ENCODE measurements around the gene CRADD.

Gene CRADD

DNA sequence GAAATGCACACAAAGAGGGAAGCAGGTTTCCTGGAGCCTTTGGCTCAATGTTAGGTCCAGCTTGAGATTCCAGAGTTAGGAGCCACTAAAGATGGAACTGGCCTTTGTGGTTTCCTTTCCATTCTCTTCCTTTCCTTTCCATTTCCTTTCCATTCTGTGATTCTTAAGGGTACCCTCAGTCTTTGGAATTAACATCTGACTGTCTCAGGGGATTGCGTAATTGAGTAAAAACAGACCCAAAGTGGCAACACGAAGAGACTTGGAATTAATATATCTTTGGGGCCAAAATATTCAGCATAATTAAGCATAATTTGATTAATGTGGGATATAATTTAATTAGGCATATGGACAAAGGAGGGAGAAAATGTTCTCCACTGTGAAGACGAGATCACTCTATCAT is 205.6 kb downstream of the CRADD start:
- DNase-seq = no peak

DNA sequence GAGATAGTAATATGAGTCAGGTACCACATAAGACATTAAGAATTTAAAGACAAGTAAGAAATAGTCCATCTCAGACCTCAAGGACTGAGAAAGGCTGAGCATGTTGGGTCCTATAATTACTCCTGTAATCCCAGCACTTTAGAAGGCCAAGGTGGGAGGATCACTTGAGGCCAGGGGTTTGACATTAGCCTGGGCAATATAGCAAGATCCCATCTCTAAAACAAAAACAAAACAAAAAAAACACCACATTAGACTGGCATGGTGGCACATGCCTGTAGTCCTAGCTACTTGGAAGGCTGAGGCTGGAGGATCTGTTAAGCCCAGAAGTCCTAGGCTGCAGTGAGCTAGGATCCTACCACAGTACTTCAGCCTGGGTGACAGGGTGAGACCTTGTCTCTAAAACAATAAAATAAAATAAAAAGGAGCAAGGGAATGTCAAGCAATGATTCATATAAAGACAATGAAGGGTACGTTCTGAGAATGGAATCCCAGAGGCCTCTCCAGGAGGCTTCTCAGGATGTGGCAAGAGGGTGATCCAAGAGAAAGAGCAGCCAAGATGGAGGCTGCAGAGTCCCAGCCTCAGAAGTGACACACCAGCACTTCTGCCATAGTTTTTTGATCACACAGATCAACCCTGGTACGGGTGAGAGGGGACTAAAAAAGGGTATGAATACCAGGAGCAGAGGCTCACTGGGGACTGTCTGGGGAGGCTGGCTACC is 206.4 kb downstream of the CRADD start:
- DNase-seq = peak; percentile 31

DNA sequence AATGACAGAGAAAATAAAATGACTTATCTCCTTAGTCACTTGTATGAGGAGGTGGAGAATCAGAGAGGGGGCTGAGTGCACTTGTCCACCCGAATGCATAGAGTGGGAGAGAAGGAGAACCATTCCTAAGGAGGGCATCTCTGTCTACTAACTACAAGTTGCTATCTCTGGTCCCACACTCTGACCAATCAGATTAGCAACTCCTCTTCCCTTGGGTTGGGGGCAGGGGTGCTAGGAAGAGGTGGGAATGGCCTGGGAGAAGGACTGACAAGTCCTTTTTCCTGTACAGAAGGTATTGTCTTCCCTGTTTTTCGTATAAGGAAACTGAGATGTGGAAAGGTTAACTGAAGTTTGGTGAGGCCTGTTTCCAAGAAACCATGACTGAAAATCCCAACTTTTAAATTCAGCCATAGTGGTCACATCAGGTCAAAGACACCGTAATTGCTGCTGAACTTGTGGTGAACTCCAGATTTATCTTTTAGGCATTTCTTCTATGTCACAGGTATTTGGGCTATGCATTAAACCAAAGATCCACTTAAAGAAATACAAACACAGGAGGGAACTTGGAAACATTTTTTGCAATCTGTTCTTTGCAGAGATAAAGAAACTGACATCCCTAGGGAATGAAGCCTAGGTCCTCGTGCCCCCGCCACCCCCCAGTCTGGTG is 207.8 kb downstream of the CRADD start:
- DNase-seq = peak; percentile 46

DNA sequence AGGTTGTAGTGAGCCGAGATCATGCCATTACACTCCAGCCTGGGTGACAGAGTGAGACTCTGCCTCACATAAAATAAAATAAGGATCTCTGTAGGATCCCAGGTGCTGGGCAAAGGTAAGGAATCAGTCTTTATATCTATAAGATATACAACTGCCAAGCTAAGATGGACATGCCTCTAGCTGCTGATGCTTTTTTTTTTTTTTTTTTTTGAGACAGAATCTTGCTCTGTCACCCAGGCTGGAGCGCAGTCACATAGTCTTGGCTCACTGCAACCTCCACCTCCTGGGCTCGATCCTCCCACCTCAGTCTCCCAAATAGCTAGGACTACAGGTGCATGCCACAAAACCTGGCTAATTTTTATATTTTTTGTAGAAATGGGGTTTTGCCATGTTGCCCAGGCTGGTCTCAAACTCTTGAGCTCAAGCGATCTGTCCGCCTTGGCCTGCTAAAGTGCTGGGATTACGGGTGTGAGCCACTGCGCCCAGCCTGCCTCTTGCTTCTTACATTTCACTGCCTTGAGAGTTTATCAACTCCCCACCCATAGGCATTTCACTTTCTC is 208.9 kb downstream of the CRADD start:
- DNase-seq = peak; percentile 28

DNA sequence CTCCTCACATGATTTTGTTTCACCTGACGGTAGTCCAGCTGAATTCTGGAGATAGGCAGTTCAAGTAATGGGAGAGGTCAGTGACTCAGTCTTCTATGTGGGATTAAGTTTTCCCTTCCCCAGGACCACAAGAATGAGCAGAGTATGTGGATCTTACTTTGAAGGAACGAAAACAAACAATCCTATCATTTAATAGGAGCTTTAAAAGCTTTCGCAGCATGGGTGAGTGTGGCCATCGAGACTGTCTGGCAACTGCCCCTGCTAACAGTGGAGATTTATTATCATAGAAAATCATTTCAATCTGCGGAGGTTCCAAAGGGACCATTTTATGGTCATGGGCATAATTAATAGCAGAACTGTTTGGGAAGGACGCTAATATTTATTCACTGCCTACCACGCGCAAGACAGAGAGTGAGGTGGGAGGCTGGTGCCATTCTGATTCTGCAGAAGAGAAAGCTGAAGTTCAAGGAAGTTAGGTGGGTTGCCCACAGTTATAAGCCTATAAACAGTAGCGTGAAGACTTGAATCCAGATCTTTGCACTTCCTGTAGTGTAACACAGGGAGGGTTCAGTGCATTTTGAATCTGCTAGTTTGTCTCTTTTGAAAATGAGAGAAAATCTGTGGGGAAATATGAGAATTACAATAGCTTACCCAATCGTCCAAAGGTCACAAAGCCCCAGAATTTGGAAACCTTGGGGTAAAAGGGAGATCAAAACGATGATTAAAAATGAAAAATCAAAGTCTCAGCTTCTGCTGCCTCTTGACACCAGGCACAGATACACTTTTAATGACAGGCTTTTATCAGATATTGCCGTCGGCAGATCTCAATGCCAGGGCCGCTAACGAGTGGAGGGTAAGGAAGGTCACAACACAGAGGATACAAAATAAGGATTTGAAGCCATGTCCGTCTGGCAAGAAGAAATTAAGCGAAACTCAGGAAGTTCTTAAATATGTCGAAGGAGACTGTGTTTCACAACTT is 209.6 kb downstream of the CRADD start:
- no peak for DNase-seq

DNA sequence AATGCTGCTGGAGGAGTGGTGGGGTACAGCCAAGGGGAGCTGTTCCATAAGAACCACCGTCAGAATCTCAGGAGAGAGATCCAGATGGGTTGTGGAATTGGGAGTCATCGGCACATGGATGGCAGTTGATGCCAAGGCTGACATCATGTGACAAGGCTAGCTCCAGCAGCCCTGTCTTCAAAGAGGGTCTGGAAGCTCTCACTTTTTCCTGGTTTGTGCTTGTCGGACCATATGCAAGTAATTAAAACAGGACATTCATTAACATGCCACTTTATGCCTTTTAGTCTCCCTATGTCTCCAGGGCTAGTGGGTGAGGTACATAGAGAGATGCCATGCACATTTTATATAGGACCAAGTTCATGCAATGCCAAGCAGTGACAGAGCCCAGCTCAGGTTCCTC is 211.8 kb downstream of the CRADD start:
- DNase-seq = no peak

DNA sequence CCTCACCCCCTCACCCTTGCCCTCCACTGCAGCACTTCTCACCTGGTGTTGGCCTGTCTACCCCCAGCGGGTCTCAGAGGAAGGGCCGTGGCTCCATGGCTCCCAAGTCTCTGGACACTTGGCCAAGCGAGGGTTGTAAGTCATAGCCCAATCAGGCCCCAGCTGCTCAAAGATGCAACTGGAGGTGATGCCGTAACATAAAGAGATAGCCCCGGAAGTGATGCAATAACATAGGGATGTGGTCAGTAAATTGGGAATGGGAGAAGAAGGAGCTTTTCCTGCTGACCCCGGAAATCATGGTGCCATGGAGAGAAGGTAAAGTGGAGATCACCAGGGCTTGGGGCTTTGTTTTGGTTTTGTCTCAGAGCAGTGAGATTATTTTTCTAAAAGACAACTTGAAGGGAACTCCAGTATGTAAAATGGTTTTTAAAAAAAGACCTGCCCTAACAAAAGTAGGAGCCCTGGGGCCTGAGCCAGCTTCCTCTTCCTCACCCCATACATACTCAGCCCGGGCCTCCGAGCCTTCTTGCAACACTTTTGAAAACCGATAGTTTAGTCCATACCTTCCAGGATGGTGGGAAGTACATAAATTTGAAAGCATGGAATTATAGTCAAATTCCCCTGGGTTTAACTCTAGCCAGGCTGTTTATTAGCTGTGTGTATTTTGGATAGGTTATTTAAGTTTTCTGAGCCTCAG is 212.5 kb downstream of the CRADD start:
- no peak for DNase-seq

DNA sequence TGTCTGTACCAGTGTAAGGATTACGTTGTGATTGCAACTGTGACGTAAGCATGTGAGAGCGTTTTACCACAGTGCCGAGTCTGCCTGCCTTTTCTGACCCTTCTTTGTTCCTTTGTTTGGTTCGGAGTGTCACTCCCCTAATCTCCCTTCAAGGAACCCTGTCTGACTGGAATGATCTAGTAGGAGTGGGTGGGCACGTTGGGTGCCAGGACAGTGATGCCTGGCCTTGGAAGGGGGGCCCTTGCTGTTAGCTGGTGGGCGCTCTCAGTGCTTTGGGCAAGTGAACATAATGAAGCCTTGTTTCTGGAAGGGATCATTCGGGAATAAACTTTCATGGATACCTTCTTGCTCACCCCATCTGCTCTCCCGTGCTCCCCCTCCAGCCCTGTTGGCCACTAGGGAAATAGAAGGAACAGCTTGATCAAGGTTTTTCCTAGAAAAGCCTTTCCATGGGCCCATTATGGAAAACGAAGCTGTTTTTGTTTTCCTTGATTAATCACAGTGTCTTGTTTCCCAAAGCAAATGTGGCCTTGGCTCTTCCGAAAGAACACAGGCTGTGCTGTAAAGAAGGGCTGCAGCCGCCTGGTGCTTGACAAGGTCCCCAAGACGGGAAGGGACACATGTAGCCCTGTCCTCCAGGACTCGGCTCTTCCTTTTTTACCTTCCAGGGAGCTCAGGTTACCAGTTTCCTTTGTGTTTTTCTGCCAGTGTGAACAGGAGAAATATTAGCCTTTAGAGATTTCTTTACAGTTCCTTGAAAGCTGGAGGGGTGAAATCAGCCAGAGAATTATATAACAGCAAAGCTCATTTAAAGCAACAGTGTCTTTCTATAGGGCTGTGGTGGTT is 215.5 kb downstream of the CRADD start:
- DNase-seq = no peak

DNA sequence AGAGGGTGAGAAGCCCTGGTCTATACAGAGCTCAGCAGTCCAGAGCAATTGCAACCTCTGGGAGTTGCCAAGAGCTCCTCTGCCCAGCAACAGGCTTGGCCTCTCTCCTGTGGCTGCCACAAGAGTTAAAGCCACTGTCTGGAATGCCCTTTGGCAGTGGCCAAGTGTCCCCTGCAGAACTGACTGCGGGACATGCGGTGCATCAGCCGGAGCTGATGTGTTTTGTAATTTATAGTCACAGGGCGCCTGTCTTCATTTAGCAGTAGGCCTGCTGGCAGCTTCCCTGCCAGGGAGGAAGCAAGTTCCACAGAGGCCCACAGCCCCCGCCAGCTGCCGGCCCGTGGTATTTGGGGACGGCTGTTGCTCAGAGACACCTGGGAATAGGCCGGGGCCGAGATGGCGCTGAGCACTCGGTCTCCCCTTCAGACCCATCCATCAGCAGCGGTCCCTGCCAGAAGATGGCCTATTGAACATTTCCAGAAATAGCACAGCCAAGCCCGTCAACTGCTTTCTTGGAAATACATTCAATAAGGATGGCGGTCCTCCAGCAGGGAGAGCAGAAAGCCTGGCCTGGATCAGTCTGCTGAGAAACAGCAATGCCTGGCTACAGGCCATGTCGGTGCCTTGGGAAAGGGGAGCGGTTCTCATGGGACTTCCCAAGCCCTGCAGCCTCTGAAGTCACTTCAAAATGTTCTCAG is 217.4 kb downstream of the CRADD start:
- DNase-seq = no peak

DNA sequence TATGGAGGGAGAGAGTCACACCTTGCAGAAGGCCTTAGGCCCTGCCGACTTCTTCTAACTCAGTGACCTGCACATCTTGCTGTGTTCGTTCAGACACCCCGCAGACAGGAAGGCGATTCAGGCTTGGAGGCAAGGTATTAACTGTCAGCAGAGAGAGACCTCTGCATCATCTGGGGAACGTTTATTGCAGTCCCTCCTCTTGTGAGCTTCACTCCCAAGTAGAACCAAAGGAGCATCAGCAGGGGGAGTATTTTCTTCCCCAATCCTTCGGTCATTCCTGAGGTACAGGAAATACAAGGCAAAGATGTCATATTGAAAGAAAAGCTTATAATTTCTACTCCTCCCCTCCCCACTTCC is 217.9 kb downstream of the CRADD start:
- DNase-seq = no peak

DNA sequence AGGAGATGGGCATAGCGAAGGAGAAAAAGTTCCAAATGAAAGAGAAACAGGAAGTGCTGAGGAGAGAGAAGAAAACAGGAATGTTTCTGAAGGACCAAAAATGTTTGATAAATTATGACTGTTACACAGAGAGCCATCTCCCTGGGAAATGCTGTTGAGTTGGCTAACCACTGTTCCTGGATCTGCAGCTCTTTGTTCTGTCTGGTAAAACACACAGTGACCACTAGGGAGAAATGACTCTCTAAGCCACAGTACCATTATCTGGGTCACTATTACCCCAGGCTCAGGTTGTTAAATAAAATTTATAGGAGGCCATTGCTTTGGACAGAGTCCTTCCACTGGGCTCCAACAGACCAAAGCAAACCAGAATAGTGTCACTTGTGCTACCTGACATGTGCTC is 219.3 kb downstream of the CRADD start:
- DNase-seq = no peak

DNA sequence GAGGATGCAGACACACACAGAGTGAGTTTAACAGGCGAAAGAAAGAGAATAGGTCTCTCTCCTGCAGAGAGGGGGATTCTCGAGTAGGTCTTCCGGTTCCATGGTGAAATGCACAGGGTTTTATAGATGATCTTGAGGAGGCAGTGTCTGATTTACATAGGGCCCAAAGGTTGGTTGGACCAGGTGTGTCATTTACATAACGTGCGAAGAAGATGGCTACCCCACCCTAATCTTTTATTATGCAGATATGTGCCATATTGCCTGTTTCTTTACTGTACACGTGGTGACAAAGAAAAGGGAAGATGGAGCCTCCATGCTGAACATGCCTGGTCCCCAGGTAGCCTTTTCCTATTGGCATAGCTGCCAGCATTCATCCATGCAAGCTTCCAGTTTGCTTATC is 219.8 kb downstream of the CRADD start:
- DNase-seq = no peak

DNA sequence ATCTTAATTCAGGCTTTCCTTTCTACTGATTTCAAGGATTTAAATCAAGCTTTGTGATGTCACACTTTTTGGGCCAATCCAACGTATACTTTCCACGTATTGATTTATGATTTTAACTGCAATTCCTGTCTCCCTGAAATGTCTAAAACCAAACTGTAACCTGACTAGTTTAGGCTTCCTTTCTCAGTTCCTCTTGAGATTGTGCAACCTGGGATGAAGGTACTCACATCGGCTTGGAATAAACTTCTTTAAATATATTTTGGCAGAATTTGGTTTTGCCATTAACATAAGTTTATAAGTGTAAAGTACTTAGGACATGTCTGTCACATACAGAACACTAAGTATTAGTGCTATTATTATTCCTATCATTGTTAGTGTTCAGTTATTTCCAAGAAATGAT is 224.6 kb downstream of the CRADD start:
- no peak for DNase-seq

DNA sequence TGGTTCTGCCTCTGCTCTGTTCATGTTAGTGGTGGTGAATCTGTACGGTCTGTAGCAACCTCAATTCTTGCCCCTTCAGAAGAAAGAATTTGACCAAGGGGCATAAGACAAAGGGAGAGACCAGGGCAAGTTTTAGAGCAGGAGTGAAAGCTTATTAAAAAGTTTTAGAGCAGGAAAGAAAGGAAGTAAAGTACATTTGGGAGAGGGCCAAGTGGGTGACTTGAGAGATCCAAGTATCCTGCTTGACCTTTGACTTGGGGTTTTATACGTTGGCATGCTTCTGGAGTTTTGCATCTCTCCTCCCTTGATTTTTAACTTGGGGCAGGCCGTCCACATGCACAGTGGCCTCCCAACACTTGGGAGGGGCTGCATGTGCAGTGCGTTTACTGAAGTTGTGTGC is 225.0 kb downstream of the CRADD start:
- DNase-seq = no peak

DNA sequence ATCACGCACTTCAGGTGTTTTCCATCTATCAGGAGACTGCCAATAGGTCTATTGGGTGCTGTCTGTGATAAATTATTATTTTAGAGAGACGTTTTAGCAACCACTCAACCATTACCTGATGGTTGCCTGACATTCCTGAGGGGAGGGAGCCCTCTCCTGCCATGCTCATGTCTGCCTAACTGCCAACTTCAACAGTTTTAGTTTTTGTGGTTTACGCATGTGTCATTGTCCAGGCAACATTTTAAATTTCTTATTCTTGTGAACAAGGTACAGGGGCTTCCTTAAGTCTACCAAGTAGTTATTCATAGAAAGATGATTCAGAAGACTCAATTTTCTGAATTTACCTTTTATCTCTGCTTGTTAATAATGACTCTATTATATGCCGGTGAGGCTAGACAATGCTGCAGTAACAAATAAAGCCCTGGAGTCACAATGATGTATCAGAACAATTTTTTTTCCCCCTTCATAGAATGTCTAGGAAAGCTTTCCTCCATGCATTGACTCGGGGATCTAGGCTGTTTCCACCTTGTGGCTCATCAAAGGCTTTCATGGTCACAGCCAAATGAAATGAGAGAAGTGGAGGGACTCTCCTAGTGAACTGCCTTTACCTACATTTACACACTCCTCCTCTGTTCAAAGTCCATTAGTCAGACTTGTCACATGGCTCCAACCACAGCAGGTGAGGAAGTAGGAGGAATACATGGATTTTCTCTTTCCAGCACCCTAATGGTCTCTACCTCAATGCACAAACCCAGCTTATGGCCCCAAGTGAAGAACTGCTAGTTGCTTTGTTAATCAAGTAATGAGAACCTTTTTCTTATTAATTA is 225.8 kb downstream of the CRADD start:
- no peak for DNase-seq

DNA sequence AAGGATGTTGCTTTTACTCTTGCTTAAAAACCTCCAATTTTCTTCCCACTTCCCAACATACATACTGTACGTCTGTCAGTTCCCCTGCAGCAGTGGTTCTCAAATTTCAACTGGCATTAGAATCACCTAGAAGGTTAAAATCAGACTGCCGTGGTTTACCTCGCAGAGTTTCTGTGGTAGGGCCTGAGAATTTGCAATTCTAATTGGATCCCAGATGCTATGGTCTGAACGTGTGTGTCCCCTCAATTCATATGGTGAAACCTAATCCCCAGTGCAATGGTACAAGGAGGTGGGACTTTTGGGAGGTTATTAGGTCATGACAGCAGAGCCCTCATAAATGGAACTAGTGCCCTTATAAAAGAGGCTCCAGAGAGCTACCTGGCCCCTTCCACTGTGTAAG is 226.9 kb downstream of the CRADD start:
- DNase-seq = no peak

DNA sequence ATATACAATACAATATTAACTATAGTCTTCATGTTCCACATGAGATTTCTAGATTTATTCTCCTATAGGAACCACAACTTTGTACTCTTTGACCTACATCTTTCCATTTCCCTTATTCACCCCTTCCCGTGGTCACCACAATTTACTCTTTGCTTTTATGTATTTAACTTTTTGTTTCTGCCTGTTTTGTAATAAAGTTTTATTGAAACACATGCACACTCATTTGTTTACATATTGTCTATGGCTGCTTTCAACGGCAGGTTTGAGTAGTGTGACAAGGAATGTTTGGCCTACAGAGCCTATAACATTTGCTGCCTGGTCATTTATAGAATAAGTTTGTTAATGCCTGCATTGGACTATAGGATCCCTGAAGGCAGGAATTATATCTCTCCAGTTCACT is 231.1 kb downstream of the CRADD start:
- no peak for DNase-seq

DNA sequence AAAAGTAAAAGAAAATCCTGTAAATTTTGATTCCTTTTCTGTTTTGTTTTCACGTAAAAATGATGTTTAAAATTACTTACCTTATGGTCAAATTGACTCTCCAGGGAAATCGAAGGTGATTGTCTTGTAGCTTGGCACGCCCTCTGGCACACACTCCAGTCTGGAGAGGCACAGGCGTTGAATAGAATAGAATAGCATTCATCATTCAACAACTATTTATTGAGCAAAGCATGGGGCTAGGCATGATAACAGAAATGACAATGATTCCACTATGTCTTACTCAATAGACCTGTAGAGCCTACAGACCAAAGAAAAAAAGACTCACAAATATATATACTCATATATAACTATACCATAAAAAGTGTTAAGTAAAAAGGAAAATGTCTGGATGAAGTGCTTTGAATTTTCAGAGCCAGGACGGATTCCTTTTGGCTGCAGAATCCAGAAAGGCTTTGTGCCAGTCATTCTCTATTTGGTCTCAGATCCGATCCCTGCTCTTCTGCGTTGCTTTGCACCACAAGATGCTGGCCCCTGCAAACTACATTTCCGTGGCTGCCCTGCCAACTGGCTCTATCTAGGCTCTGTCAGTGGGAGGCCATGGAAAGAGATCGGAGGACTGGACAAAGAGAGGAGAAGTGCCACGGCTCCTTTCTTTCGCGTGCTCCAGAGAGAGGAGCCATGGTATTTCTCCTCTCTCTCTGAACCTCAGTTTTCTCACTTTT is 231.8 kb downstream of the CRADD start:
- DNase-seq = no peak

DNA sequence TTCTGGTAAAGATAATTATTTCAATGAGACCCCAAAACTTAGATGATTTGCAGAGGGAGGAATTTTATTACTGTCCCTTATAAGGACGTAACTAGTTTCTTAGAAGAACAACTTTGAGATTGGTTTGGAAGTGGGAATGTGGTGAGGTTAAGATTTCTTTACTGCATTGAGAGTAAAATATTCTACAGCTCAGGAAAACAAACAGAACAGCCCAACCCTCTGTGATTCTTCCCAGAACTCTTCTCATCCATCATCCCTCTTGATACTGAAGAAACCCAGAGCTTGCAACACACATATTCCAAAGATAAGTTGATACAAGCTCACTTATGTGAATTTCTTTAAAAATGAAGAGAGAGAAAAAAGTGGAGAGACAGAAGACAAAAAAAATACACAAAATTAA is 234.2 kb downstream of the CRADD start:
- no peak for DNase-seq
